Measurements from ENCODE around the gene CIAO2B.
"Not testable (repeated sequence)": the region's sequence is repeated elsewhere in the genome, so short reads cannot be mapped to it uniquely, and the experiment has no call there.

CIAO2B gene

GRCh38 chr16:66898933-66899309, 35.3 kb downstream of the CIAO2B start:
- TF ChIP-seq CTCF (IDR thresholded peaks at IDR 0.05; ENCODE audit: extremely low read depth, missing control alignments), result no peak
- DNase-seq (ENCODE audit: low spot score), result no peak

- no peak for DNase-seq (ENCODE audit: low spot score)
These were observed 36.0 kb downstream of the CIAO2B start for GRCh38 chr16:66898207-66898606.

GRCh38 chr16:66896682-66897081, 37.5 kb downstream of the CIAO2B start:
- DNase-seq (ENCODE audit: low spot score), result not testable (repeated sequence)

More at GRCh38 chr16:66898207-66898606, 36.0 kb downstream of the CIAO2B start:
- TF ChIP-seq CTCF (IDR thresholded peaks at IDR 0.05; ENCODE audit: extremely low read depth, missing control alignments), result no peak

- no peak for TF ChIP-seq CTCF (IDR thresholded peaks at IDR 0.05; ENCODE audit: extremely low read depth, missing control alignments)
- DNase-seq (ENCODE audit: low spot score), result no peak
These were observed 38.2 kb downstream of the CIAO2B start for GRCh38 chr16:66895999-66896398.

GRCh38 chr16:66895689-66895979, 38.6 kb downstream of the CIAO2B start:
- no peak for DNase-seq (ENCODE audit: low spot score)
- no peak for TF ChIP-seq CTCF (IDR thresholded peaks at IDR 0.05; ENCODE audit: extremely low read depth, missing control alignments)

GRCh38 chr16:66894948-66895688, 39.1 kb downstream of the CIAO2B start:
- TF ChIP-seq CTCF (IDR thresholded peaks at IDR 0.05; ENCODE audit: extremely low read depth, missing control alignments), result peak; percentile 61
- peak; percentile 72 for DNase-seq (ENCODE audit: low spot score)

- TF ChIP-seq CTCF (IDR thresholded peaks at IDR 0.05; ENCODE audit: extremely low read depth, missing control alignments), result no peak
- DNase-seq (ENCODE audit: low spot score), result no peak
These were observed 40.1 kb downstream of the CIAO2B start for GRCh38 chr16:66894055-66894454.

- no peak for TF ChIP-seq CTCF (IDR thresholded peaks at IDR 0.05; ENCODE audit: extremely low read depth, missing control alignments)
- DNase-seq (ENCODE audit: low spot score), result no peak
These were observed 42.4 kb downstream of the CIAO2B start for GRCh38 chr16:66891797-66892196.
